GM12878 (cell line): ENCODE results near the gene OGFOD3. TPM values are rescaled to one million over a fixed set of nuclear protein-coding genes. Genes with fewer than 3 reads are reported as not detected.

Source experiments
- CHD2 ChIP-seq: IDR thresholded peaks from 2 replicates; pipeline ENCODE4 v1.6.1; 2011; ENCODE audit warnings: low read depth, low read length, improper control_type of control experiment, borderline replicate concordance
- CREM ChIP-seq: IDR thresholded peaks from 2 replicates; pipeline ENCODE4 v1.6.1; 2014; ENCODE audit warnings: antibody characterized with exemption, low read depth
- EGR1 ChIP-seq, 2 experiments: IDR thresholded peaks; 1 replicate in 1 of 2; 2 replicates in 1 of 2; pipeline ENCODE4 v1.6.1; 2011 to 2012; ENCODE audit warnings: low read depth in 2 of 2, low read length in 2 of 2, borderline replicate concordance in 1 of 2, mild to moderate bottlenecking in 1 of 2, moderate library complexity in 1 of 2
- FOXK2 ChIP-seq: fragments of 450-650 bp; IDR thresholded peaks from 2 replicates; pipeline ENCODE4 v1.6.1; 2017; ENCODE audit warnings: mild to moderate bottlenecking, moderate library complexity
- NBN ChIP-seq: fragments of 450-650 bp; IDR thresholded peaks from 2 replicates; pipeline ENCODE4 v1.6.1; 2016
- PAX5 ChIP-seq: IDR thresholded peaks from 2 replicates; pipeline ENCODE4 v1.6.1; 2011; ENCODE audit warnings: low read depth, low read length, borderline replicate concordance
- SIN3A ChIP-seq: IDR thresholded peaks from 2 replicates; pipeline ENCODE4 v1.6.1; 2012; ENCODE audit warnings: low read depth, low read length, improper control_type of control experiment
- SMAD1 ChIP-seq: fragments of 450-650 bp; IDR thresholded peaks from 2 replicates; pipeline ENCODE4 v1.6.1; 2018; ENCODE audit warnings: mild to moderate bottlenecking, low read depth; ENCODE audit not compliant: partially characterized antibody
- STAT1 ChIP-seq: fragments of 450-650 bp; conservative IDR thresholded peaks from 2 replicates; pipeline ENCODE4 v1.6.1; 2014; ENCODE audit warnings: antibody characterized with exemption, mild to moderate bottlenecking
- ZBED1 ChIP-seq: IDR thresholded peaks from 2 replicates; pipeline ENCODE4 v1.6.1; 2016; ENCODE audit warnings: borderline replicate concordance
- ZNF24 ChIP-seq: fragments of 450-650 bp; IDR thresholded peaks from 2 replicates; pipeline ENCODE4 v1.6.1; 2017; ENCODE audit warnings: antibody characterized with exemption, mild to moderate bottlenecking
- ZSCAN29 ChIP-seq: fragments of 450-650 bp; IDR thresholded peaks from 2 replicates; pipeline ENCODE4 v1.6.1; 2017; ENCODE audit warnings: mild to moderate bottlenecking, moderate library complexity
- polyA plus RNA-seq, 11 experiments: library from polyadenylated mRNA; depleted of rRNA in 4 of 11; unstranded in 6 of 11; stranded (reverse) in 5 of 11; fragments of >200 nt; fragmentation: Nextera tagmentation in 4 of 11; fragmentation: Illumina TruSeq in 1 of 11; extraction: Ambion mirVana in 4 of 11; extraction: Trizol in 1 of 11; gene quantifications; 1 replicate in 1 of 11; 2 replicates in 10 of 11; pipeline versions ENCODE4 v1.2.1 to v1.2.3, GENCODE V29; 2011 to 2016; ENCODE audit warnings: inconsistent platforms in 2 of 11, missing spikeins in 2 of 11, low read depth in 1 of 11
- total RNA-seq, 4 experiments: library from RNA; depleted of rRNA in 3 of 4; stranded (reverse); fragments of >200 nt in 3 of 4; fragmentation: Illumina TruSeq in 1 of 4; extraction: Trizol in 1 of 4; gene quantifications; 2 replicates each; pipeline versions ENCODE4 v1.2.1 to v1.2.3, GENCODE V29; 2013 to 2021
- TF ChIP-seq, protein P1 (sequence below): fragments of 450-650 bp; IDR thresholded peaks from 2 replicates; pipeline ENCODE4 v1.6.1; 2017; ENCODE audit warnings: mild to moderate bottlenecking
- TF ChIP-seq, protein P2 (sequence below): IDR thresholded peaks from 2 replicates; pipeline ENCODE4 v1.6.1; 2012; ENCODE audit warnings: low read depth, low read length, improper control_type of control experiment
- TF ChIP-seq, protein P3 (sequence below): IDR thresholded peaks from 2 replicates; pipeline ENCODE4 v1.6.1; 2011; ENCODE audit warnings: low read depth, low read length, improper control_type of control experiment, borderline replicate concordance
- TF ChIP-seq, protein P4 (sequence below): fragments of 450-650 bp; IDR thresholded peaks from 2 replicates; pipeline ENCODE4 v1.6.1; 2017; ENCODE audit warnings: mild to moderate bottlenecking, low read depth, inconsistent platforms; ENCODE audit not compliant: poor library complexity, severe bottlenecking
- TF ChIP-seq, protein P5 (sequence below): IDR thresholded peaks from 2 replicates; pipeline ENCODE4 v1.6.1; 2012; ENCODE audit warnings: improper control_type of control experiment, low read depth, low read length; ENCODE audit not compliant: insufficient replicate concordance

OGFOD3 gene
- total and polyA plus RNA-seq, 10 of the 15 experiments (the other 5 are each of a cell fraction or from before 2014, with no cell fraction given) = 0.48 to 28.4 (median 18.3) TPM

DNA sequence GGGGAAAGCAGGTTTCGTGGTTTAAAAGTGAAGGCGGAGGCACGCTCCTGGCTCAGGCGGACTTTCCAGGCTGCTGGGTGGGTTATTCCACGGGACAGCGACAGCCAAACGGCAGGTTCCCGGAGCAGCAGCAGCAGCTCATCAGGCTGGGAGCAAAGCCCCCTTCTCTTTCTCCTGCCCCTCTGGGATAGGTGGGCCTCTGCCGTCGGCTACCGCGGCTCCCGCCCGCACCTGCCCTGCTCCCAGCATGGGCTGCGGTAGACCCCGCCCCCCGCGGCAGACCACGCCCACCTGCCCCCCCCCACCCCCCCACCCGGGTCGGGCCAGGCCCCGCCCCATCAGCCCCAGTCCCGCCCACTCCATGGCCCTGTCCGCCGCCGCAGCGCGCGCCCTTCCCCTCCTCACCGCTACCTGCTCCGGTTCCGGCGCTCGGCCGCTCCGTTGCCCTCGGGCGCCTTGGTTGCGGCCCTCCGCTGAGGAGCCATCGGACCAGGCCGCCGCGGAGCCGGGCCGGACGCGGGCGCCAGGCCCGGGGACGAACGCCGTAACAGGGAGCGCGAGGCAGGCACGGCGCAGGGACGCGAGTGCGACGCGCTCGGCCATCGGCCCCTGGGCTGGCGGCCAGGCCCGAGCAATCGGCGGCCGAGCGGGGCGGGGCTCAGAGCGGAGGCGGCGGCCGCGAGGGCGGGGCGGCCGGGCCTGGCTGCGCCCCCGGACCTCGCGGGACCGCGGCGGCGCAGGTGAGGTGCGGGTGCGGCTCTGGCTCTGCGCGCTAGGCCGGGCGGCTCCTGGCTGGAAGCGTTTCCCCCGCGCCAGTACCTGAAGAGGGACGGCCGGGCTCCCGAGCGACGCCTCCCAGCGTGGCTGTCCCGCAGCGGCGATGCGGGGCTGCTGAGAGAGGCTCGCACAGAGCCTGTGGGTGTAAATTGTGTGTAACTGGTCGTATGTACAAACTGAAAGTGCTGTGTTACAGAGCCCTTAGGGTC lies at the start of gene OGFOD3, which contains the start of gene HEXD (continued):
- TF ChIP-seq, protein P1, sequence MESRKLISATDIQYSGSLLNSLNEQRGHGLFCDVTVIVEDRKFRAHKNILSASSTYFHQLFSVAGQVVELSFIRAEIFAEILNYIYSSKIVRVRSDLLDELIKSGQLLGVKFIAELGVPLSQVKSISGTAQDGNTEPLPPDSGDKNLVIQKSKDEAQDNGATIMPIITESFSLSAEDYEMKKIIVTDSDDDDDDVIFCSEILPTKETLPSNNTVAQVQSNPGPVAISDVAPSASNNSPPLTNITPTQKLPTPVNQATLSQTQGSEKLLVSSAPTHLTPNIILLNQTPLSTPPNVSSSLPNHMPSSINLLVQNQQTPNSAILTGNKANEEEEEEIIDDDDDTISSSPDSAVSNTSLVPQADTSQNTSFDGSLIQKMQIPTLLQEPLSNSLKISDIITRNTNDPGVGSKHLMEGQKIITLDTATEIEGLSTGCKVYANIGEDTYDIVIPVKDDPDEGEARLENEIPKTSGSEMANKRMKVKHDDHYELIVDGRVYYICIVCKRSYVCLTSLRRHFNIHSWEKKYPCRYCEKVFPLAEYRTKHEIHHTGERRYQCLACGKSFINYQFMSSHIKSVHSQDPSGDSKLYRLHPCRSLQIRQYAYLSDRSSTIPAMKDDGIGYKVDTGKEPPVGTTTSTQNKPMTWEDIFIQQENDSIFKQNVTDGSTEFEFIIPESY = no peak
- no peak for TF ChIP-seq SMAD1
- peak; percentile 72; the same call in 1 of the 2 replicates for TF ChIP-seq ZSCAN29
- TF ChIP-seq CREM = peak; percentile 48; the same call in 1 of the 2 replicates
- TF ChIP-seq CHD2 = peak; percentile 78; the same call in 1 of the 2 replicates
- peak; percentile 85 for TF ChIP-seq STAT1
- no peak for TF ChIP-seq ZBED1
- TF ChIP-seq FOXK2 = no peak
- peak; percentile 73; the same call in 1 of the 2 replicates for TF ChIP-seq ZNF24
- peak; percentile 24; the same call in 1 of the 2 replicates for TF ChIP-seq PAX5
- peak; percentile 50; the same call in 1 of the 2 replicates for TF ChIP-seq SIN3A
- TF ChIP-seq NBN = no peak
- TF ChIP-seq, protein P2, sequence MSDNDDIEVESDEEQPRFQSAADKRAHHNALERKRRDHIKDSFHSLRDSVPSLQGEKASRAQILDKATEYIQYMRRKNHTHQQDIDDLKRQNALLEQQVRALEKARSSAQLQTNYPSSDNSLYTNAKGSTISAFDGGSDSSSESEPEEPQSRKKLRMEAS = peak; percentile 89
- peak; percentile 63 to 93 for TF ChIP-seq EGR1 (IDR thresholded peaks at IDR 0.05; ENCODE audit: borderline replicate concordance in 1 of 2, low read depth in 2 of 2, low read length in 2 of 2)
- TF ChIP-seq, protein P3, sequence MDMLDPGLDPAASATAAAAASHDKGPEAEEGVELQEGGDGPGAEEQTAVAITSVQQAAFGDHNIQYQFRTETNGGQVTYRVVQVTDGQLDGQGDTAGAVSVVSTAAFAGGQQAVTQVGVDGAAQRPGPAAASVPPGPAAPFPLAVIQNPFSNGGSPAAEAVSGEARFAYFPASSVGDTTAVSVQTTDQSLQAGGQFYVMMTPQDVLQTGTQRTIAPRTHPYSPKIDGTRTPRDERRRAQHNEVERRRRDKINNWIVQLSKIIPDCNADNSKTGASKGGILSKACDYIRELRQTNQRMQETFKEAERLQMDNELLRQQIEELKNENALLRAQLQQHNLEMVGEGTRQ = no peak
- TF ChIP-seq, protein P4, sequence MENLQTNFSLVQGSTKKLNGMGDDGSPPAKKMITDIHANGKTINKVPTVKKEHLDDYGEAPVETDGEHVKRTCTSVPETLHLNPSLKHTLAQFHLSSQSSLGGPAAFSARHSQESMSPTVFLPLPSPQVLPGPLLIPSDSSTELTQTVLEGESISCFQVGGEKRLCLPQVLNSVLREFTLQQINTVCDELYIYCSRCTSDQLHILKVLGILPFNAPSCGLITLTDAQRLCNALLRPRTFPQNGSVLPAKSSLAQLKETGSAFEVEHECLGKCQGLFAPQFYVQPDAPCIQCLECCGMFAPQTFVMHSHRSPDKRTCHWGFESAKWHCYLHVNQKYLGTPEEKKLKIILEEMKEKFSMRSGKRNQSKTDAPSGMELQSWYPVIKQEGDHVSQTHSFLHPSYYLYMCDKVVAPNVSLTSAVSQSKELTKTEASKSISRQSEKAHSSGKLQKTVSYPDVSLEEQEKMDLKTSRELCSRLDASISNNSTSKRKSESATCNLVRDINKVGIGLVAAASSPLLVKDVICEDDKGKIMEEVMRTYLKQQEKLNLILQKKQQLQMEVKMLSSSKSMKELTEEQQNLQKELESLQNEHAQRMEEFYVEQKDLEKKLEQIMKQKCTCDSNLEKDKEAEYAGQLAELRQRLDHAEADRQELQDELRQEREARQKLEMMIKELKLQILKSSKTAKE = no peak
- TF ChIP-seq, protein P5, sequence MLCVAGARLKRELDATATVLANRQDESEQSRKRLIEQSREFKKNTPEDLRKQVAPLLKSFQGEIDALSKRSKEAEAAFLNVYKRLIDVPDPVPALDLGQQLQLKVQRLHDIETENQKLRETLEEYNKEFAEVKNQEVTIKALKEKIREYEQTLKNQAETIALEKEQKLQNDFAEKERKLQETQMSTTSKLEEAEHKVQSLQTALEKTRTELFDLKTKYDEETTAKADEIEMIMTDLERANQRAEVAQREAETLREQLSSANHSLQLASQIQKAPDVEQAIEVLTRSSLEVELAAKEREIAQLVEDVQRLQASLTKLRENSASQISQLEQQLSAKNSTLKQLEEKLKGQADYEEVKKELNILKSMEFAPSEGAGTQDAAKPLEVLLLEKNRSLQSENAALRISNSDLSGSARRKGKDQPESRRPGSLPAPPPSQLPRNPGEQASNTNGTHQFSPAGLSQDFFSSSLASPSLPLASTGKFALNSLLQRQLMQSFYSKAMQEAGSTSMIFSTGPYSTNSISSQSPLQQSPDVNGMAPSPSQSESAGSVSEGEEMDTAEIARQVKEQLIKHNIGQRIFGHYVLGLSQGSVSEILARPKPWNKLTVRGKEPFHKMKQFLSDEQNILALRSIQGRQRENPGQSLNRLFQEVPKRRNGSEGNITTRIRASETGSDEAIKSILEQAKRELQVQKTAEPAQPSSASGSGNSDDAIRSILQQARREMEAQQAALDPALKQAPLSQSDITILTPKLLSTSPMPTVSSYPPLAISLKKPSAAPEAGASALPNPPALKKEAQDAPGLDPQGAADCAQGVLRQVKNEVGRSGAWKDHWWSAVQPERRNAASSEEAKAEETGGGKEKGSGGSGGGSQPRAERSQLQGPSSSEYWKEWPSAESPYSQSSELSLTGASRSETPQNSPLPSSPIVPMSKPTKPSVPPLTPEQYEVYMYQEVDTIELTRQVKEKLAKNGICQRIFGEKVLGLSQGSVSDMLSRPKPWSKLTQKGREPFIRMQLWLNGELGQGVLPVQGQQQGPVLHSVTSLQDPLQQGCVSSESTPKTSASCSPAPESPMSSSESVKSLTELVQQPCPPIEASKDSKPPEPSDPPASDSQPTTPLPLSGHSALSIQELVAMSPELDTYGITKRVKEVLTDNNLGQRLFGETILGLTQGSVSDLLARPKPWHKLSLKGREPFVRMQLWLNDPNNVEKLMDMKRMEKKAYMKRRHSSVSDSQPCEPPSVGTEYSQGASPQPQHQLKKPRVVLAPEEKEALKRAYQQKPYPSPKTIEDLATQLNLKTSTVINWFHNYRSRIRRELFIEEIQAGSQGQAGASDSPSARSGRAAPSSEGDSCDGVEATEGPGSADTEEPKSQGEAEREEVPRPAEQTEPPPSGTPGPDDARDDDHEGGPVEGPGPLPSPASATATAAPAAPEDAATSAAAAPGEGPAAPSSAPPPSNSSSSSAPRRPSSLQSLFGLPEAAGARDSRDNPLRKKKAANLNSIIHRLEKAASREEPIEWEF = peak; percentile 97
